K562 (cell line): ENCODE results near the gene LY6G5B. TPM values are rescaled to one million over a fixed set of nuclear protein-coding genes. Genes with fewer than 3 reads are reported as not detected.

Source experiments
- ATAC-seq: fragments of 200-7000 bp; cut with Tn5 transposase; 3 replicates; pipeline ENCODE4 v1.9.1; 2020; ENCODE audit warnings: moderate library complexity
- BruUV-seq: library from RNA; stranded (reverse); fragments of 400-500 nt; replicated peaks from 2 replicates; lab custom pipeline; 2021; lab: Mats Ljungman, UMichigan
- CTCF ChIA-PET: fragments of 300-600 bp; formaldehyde crosslinking; extraction: SDS; loops from one replicate; lab custom pipeline; 2021; ENCODE audit warnings: low intra/inter-chr PET ratio; lab: Yijun Ruan, JAX
- POLR2A ChIA-PET: fragments of 300-600, 350-650 bp; sonication (Branson Sonifier 250); formaldehyde crosslinking; extraction: SDS; loops from one replicate; lab custom pipeline; 2021; ENCODE audit warnings: antibody characterized with exemption, inconsistent platforms; lab: Yijun Ruan, JAX
- DNase-seq, 4 experiments: peaks; one replicate each; pipeline versions ENCODE4 v3.0.0 to v3.0.0-alpha.2; 2011 to 2018; ENCODE audit warnings: low spot score in 3 of 4, mixed read lengths in 3 of 4; ENCODE audit errors: extremely low read depth in 1 of 4
- FAIRE-seq: peaks from 2 replicates; lab custom pipeline; 2011; peaks lifted over from hg19 to GRCh38; lab: Jason Lieb, UNC
- H2AFZ ChIP-seq: 2 replicates; pipeline ENCODE4 v1.6.0; 2011; ENCODE audit warnings: low read depth, low read length, control low read depth, inconsistent platforms
- H3K27ac ChIP-seq: fragments of 200-600 bp; 3 replicates; pipeline ENCODE4 v1.8.0; 2011; ENCODE audit warnings: low read depth, mild to moderate bottlenecking, control low read depth, inconsistent platforms, low read length, moderate library complexity, mixed read lengths; ENCODE audit errors: extremely low read depth
- H3K27me3 ChIP-seq, 2 experiments: fragments of 300-600 bp in 1 of 2; 2 replicates in 1 of 2; 3 replicates in 1 of 2; pipeline versions ENCODE4 v1.6.0 to v1.8.0; 2011; ENCODE audit warnings: inconsistent platforms in 2 of 2, low read length in 2 of 2, mild to moderate bottlenecking in 1 of 2, mixed read lengths in 1 of 2, moderate library complexity in 1 of 2; ENCODE audit not compliant: control insufficient read depth in 2 of 2, insufficient read depth in 2 of 2
- H3K36me3 ChIP-seq: fragments of 300-600 bp; 3 replicates; pipeline ENCODE4 v1.8.0; 2011; ENCODE audit warnings: mild to moderate bottlenecking, low read length, inconsistent platforms; ENCODE audit not compliant: control insufficient read depth, insufficient read depth
- H3K4me1 ChIP-seq, 2 experiments: fragments of 200-600 bp in 1 of 2; replicated peaks in 1 of 2; 2 replicates in 1 of 2; 3 replicates in 1 of 2; pipeline versions ENCODE4 v1.5.1 to v1.8.0; 2011; ENCODE audit warnings: inconsistent platforms in 2 of 2, low read length in 2 of 2, mild to moderate bottlenecking in 1 of 2, mixed read lengths in 1 of 2, moderate library complexity in 1 of 2; ENCODE audit not compliant: control insufficient read depth in 2 of 2, insufficient read depth in 2 of 2
- H3K4me2 ChIP-seq: 2 replicates; pipeline ENCODE4 v1.6.1; 2011; ENCODE audit warnings: low read length, control low read depth, inconsistent platforms, mixed read lengths; ENCODE audit not compliant: insufficient read depth
- H3K4me3 ChIP-seq: fragments of 200-600 bp; sonication (generic), shearing (Covaris generic); 2 replicates; pipeline ENCODE4 v1.5.1; 2016; ENCODE audit warnings: control low read depth, inconsistent platforms
- H3K79me2 ChIP-seq: fragments of 200-600 bp; 3 replicates; pipeline ENCODE4 v1.8.0; 2011; ENCODE audit warnings: low read length, inconsistent platforms; ENCODE audit not compliant: control insufficient read depth, insufficient read depth
- H3K9ac ChIP-seq, 2 experiments: 2 replicates each; pipeline versions ENCODE4 v1.6.0 to v1.6.1; 2011; ENCODE audit warnings: low read depth in 2 of 2, low read length in 2 of 2, control low read depth in 1 of 2, inconsistent platforms in 1 of 2, mild to moderate bottlenecking in 1 of 2, mixed read lengths in 1 of 2; ENCODE audit not compliant: insufficient read depth in 1 of 2
- H3K9me1 ChIP-seq: one replicate; pipeline ENCODE4 v1.6.0; 2011; ENCODE audit warnings: inconsistent platforms, mild to moderate bottlenecking, low read length, moderate library complexity; ENCODE audit not compliant: control insufficient read depth, insufficient read depth
- H3K9me3 ChIP-seq: replicated peaks from 2 replicates; pipeline ENCODE4 v1.5.1; 2011; ENCODE audit warnings: low read depth, low read length, inconsistent platforms; ENCODE audit not compliant: control insufficient read depth, insufficient read depth
- H4K20me1 ChIP-seq: replicated peaks from 2 replicates; pipeline ENCODE4 v1.6.1; 2011; ENCODE audit warnings: low read length, inconsistent platforms, mixed read lengths; ENCODE audit not compliant: control insufficient read depth, insufficient read depth
- ATF1 ChIP-seq, 2 experiments: fragments of 450-650 bp in 1 of 2; IDR thresholded peaks; 2 replicates each; pipeline ENCODE4 v1.6.1; 2016; ENCODE audit warnings: missing compliant biosample characterization in 1 of 2, missing genetic modification characterization in 1 of 2
- ATF6 ChIP-seq: sonication (generic); formaldehyde crosslinking; IDR thresholded peaks from 2 replicates; pipeline ENCODE4 v1.4.0; 2020; ENCODE audit warnings: mild to moderate bottlenecking, missing genetic modification reagents
- CC2D1A ChIP-seq: fragments of 450-650 bp; IDR thresholded peaks from 2 replicates; pipeline ENCODE4 v1.6.1; 2017; ENCODE audit warnings: mild to moderate bottlenecking
- FOXP1 ChIP-seq: sonication (generic); formaldehyde crosslinking; IDR thresholded peaks from 2 replicates; pipeline ENCODE4 v1.8.0; 2022; ENCODE audit warnings: mild to moderate bottlenecking, missing genetic modification reagents
- FUS ChIP-seq: fragments of 200-400 bp; formaldehyde crosslinking; optimal IDR thresholded peaks from 2 replicates; pipeline ENCODE3; 2017; ENCODE audit warnings: low read depth, low read length
- HLTF ChIP-seq: fragments of 450-650 bp; IDR thresholded peaks from 2 replicates; pipeline ENCODE4 v1.6.1; 2016
- MEF2A ChIP-seq: IDR thresholded peaks from 2 replicates; pipeline ENCODE4 v1.6.1; 2011; ENCODE audit warnings: low read depth, mild to moderate bottlenecking, low read length, moderate library complexity; ENCODE audit not compliant: control insufficient read depth
- NFIX ChIP-seq: fragments of 250-450 bp; sonication (Bioruptor Pico); IDR thresholded peaks from 2 replicates; pipeline ENCODE4 v1.4.0; 2020; ENCODE audit warnings: low read depth, mild to moderate bottlenecking, moderate library complexity
- OTX1 ChIP-seq: fragments of 450-650 bp; formaldehyde crosslinking; IDR thresholded peaks from 2 replicates; pipeline ENCODE4 v1.4.0; 2022; ENCODE audit warnings: mild to moderate bottlenecking
- PCBP2 ChIP-seq: fragments of 200-400 bp; formaldehyde crosslinking; IDR thresholded peaks from 2 replicates; pipeline ENCODE4 v1.6.1; 2018; ENCODE audit warnings: low read length, low read depth, mild to moderate bottlenecking, moderate library complexity; ENCODE audit not compliant: poor library complexity, severe bottlenecking
- RBM14 ChIP-seq: fragments of 200-400 bp; formaldehyde crosslinking; IDR thresholded peaks from 2 replicates; pipeline ENCODE4 v1.6.1; 2018; ENCODE audit warnings: low read depth, mild to moderate bottlenecking, low read length, moderate library complexity, borderline replicate concordance; ENCODE audit not compliant: insufficient read depth
- SMAD2 ChIP-seq: fragments of 150-350 bp; IDR thresholded peaks from 2 replicates; pipeline ENCODE4 v1.6.1; 2014; ENCODE audit warnings: low read depth, mild to moderate bottlenecking, low read length
- SMAD4 ChIP-seq: fragments of 250-450 bp; sonication (Bioruptor Pico); conservative IDR thresholded peaks from 2 replicates; pipeline ENCODE4 v1.8.0; 2021; ENCODE audit warnings: inconsistent platforms, mild to moderate bottlenecking, moderate library complexity
- TAF1 ChIP-seq: IDR thresholded peaks from 2 replicates; pipeline ENCODE4 v1.6.1; 2011; ENCODE audit warnings: mild to moderate bottlenecking, low read length, moderate library complexity; ENCODE audit not compliant: insufficient read depth, control insufficient read depth, severe bottlenecking; ENCODE audit errors: extremely low read depth
- TFAP4 ChIP-seq: sonication (generic); formaldehyde crosslinking; IDR thresholded peaks from 2 replicates; pipeline ENCODE4 v1.8.0; 2022; ENCODE audit warnings: missing genetic modification reagents, mild to moderate bottlenecking, moderate library complexity, borderline replicate concordance
- THRAP3 ChIP-seq: fragments of 450-650 bp; IDR thresholded peaks from 2 replicates; pipeline ENCODE4 v1.6.1; 2016; ENCODE audit warnings: mild to moderate bottlenecking, inconsistent platforms, borderline replicate concordance
- ZNF12 ChIP-seq: sonication (generic); formaldehyde crosslinking; IDR thresholded peaks from 2 replicates; pipeline ENCODE4 v1.4.0; 2020; ENCODE audit warnings: mild to moderate bottlenecking, missing genetic modification reagents
- ZNF174 ChIP-seq: fragments of 250-450 bp; sonication (Bioruptor Pico); IDR thresholded peaks from 2 replicates; pipeline ENCODE4 v1.4.0; 2020; ENCODE audit warnings: mild to moderate bottlenecking
- ZNF778 ChIP-seq: fragments of 450-650 bp; formaldehyde crosslinking; IDR thresholded peaks from 2 replicates; pipeline ENCODE4 v1.4.0; 2020; ENCODE audit warnings: mild to moderate bottlenecking, moderate library complexity
- ZSCAN29 ChIP-seq: fragments of 450-650 bp; IDR thresholded peaks from 2 replicates; pipeline ENCODE4 v1.6.1; 2017
- WGBS: fragments of 100-300 bp; shearing (Covaris generic); methylation state at CpG from one replicate; pipeline ENCODE4 v1.1.6; 2016; ENCODE audit warnings: low coverage, mixed read lengths; ENCODE audit not compliant: insufficient coverage; ENCODE audit errors: missing lambda C conversion rate; 5-methylcytosine and 5-hydroxymethylcytosine counted together
- in situ Hi-C: fragments of 300-500 bp; cut with MboI; formaldehyde crosslinking; loops from 4 replicates; pipeline ENCODE4 v1.15.0; 2018; ENCODE audit warnings: inconsistent platforms, mixed read lengths
- intact Hi-C: fragments of 100-400 bp; cut with micrococcal nuclease; formaldehyde crosslinking; loops from 2 replicates; pipeline ENCODE4 v1.14.2; 2022
- polyA plus RNA-seq, 8 experiments: library from polyadenylated mRNA; depleted of rRNA in 4 of 8; stranded (reverse) in 5 of 8; unstranded in 3 of 8; fragments of >200 nt; fragmentation: Nextera tagmentation in 2 of 8; fragmentation: Illumina TruSeq in 1 of 8; extraction: Ambion mirVana in 2 of 8; extraction: Trizol in 1 of 8; gene quantifications; 2 replicates each; pipeline versions ENCODE4 v1.2.1 to v1.2.3, GENCODE V29; 2011 to 2014; ENCODE audit warnings: inconsistent platforms in 1 of 8, missing spikeins in 1 of 8
- total RNA-seq, 7 experiments: library from RNA; depleted of rRNA in 6 of 7; stranded (reverse); fragments of >200 nt in 6 of 7; fragmentation: Illumina TruSeq in 2 of 7; extraction: Trizol in 2 of 7; gene quantifications; 2 replicates each; pipeline versions ENCODE4 v1.2.1 to v1.2.3, GENCODE V29; 2011 to 2021; ENCODE audit warnings: low replicate concordance in 1 of 7

The LY6G5B gene
- total and polyA plus RNA-seq, 9 of the 15 experiments (the other 6 are each of a cell fraction or from before 2014, with no cell fraction given), result 6.0 to 27.0 (median 7.5) TPM

- ATAC-seq, result no peak
- CTCF ChIA-PET, result no interaction called here
- Histone ChIP-seq H3K9me3 (no peaks in the 10 kb centered on the region), H3K4me1 (peaks cover 3 to 13% of the 10 kb centered on the region in 2 experiments; a peak in 4 of 5 replicates), H4K20me1 (peaks cover 14% of the 10 kb centered on the region), H3K4me3 (no peak overlapping the region), H3K9me1 (no peaks in the 10 kb centered on the region), H2AFZ (no peak overlapping the region), H3K4me2 (no peak overlapping the region), H3K79me2 (no peaks in the 10 kb centered on the region), H3K9ac (no peak overlapping the region), H3K36me3 (peaks cover 96% of the 10 kb centered on the region), H3K27ac (no peak overlapping the region), H3K27me3 (no peaks in the 10 kb centered on the region)
- POLR2A ChIA-PET, result interaction anchor here (0.6 to 14.8 kb wide), 7 partner anchors 5 to 166 kb away, joined by 3 to 274 read pairs (median 12); partner anchors contain the start of genes APOM, BAG6, DDX39B and GPANK1
- no peak for DNase-seq
- no peak for FAIRE-seq
- in situ Hi-C loops, result no loop called here
- TSS peak; percentile 76 for BruUV-seq
- no peak for TF ChIP-seq TAF1
- no peak for TF ChIP-seq ATF6 (CRISPR knock-in tag)
- TF ChIP-seq ZNF174, result no peak
- TF ChIP-seq CC2D1A, result no peak
- TF ChIP-seq ATF1 (CRISPR knock-in tag; IDR thresholded peaks at IDR 0.05), result no peak
- no peak for TF ChIP-seq ATF1 (tag; IDR thresholded peaks at IDR 0.05)
- TF ChIP-seq ZSCAN29, result no peak
- no peak for TF ChIP-seq THRAP3
- no peak for TF ChIP-seq TFAP4 (CRISPR knock-in tag)
- no peak for TF ChIP-seq FUS
- TF ChIP-seq HLTF, result no peak
- no peak for TF ChIP-seq MEF2A
- no peak for TF ChIP-seq NFIX (CRISPR knock-in tag)
- TF ChIP-seq SMAD4 (CRISPR knock-in tag), result no peak
- TF ChIP-seq SMAD2, result no peak
- no peak for TF ChIP-seq RBM14
- no peak for TF ChIP-seq ZNF778
- no peak for TF ChIP-seq FOXP1 (CRISPR knock-in tag)
- TF ChIP-seq PCBP2, result no peak
- TF ChIP-seq ZNF12, result no peak
- no peak for TF ChIP-seq OTX1 (CRISPR knock-in tag)
- intact Hi-C loops, result no loop called here
- 95% methylated on average over 6 of the region's 6 CpGs for WGBS
Observed at GRCh38 chr6:31640612-31641011, 29.2 kb upstream of the LY6G5B start.
